SK-N-SH treated with all-trans-retinoic acid at 6 μM for 48 hours (cell line): ENCODE results near the gene LRP8.

Experiments
- ATAC-seq: fragments of 200-7000 bp; cut with Tn5 transposase; 3 replicates; pipeline ENCODE4 v1.9.1; 2020; ENCODE audit warnings: mild to moderate bottlenecking, moderate library complexity
- ARNTL ChIP-seq: fragments of 450-650 bp; formaldehyde crosslinking; IDR thresholded peaks from 2 replicates; pipeline ENCODE4 v1.5.0; 2020; ENCODE audit warnings: low read depth, mild to moderate bottlenecking, moderate library complexity, borderline replicate concordance
- CSDC2 ChIP-seq: fragments of 250-450 bp; sonication (Bioruptor Pico); IDR thresholded peaks from 2 replicates; pipeline ENCODE4 v1.5.0; 2020; ENCODE audit warnings: mild to moderate bottlenecking, moderate library complexity
- ESRRG ChIP-seq: fragments of 250-450 bp; sonication (Bioruptor Pico); IDR thresholded peaks from 2 replicates; pipeline ENCODE4 v1.6.1; 2021; ENCODE audit warnings: mild to moderate bottlenecking
- GLIS3 ChIP-seq: fragments of 250-450 bp; sonication (Bioruptor Pico); IDR thresholded peaks from 2 replicates; pipeline ENCODE4 v1.5.0; 2020; ENCODE audit warnings: mild to moderate bottlenecking, moderate library complexity
- ISL1 ChIP-seq: fragments of 250-450 bp; sonication (Bioruptor Pico); IDR thresholded peaks from 2 replicates; pipeline ENCODE4 v2.1.2; 2022; ENCODE audit warnings: mild to moderate bottlenecking, moderate library complexity
- OSR1 ChIP-seq: fragments of 250-450 bp; sonication (Bioruptor Pico); IDR thresholded peaks from 2 replicates; pipeline ENCODE4 v1.8.0; 2022; ENCODE audit warnings: moderate library complexity, mild to moderate bottlenecking, inconsistent platforms
- PPARA ChIP-seq: fragments of 250-450 bp; sonication (Bioruptor Pico); IDR thresholded peaks from 2 replicates; pipeline ENCODE4 v1.5.0; 2020; ENCODE audit warnings: mild to moderate bottlenecking, borderline replicate concordance
- RARB ChIP-seq: fragments of 250-450 bp; sonication (Bioruptor Pico); IDR thresholded peaks from 2 replicates; pipeline ENCODE4 v1.8.0; 2021; ENCODE audit warnings: mild to moderate bottlenecking, moderate library complexity
- SNAI2 ChIP-seq: fragments of 250-450 bp; sonication (Bioruptor Pico); IDR thresholded peaks from 2 replicates; pipeline ENCODE4 v1.5.0; 2020; ENCODE audit warnings: mild to moderate bottlenecking, moderate library complexity
- TOX ChIP-seq: fragments of 250-450 bp; sonication (Bioruptor Pico); IDR thresholded peaks from 2 replicates; pipeline ENCODE4 v1.8.0; 2021; ENCODE audit warnings: mild to moderate bottlenecking, moderate library complexity, borderline replicate concordance
- ZFP3 ChIP-seq: fragments of 250-450 bp; sonication (Bioruptor Pico); IDR thresholded peaks from 2 replicates; pipeline ENCODE4 v1.5.0; 2020; ENCODE audit warnings: mild to moderate bottlenecking, moderate library complexity
- ZNF70 ChIP-seq: fragments of 450-650 bp; formaldehyde crosslinking; IDR thresholded peaks from 2 replicates; pipeline ENCODE4 v1.5.0; 2020; ENCODE audit warnings: mild to moderate bottlenecking, moderate library complexity
- ZNF8 ChIP-seq: fragments of 450-650 bp; formaldehyde crosslinking; IDR thresholded peaks from 2 replicates; pipeline ENCODE4 v1.5.0; 2020; ENCODE audit warnings: mild to moderate bottlenecking, moderate library complexity
- TF ChIP-seq, protein P1 (sequence below): fragments of 250-450 bp; sonication (Bioruptor Pico); IDR thresholded peaks from 2 replicates; pipeline ENCODE4 v1.8.0; 2021; ENCODE audit warnings: low read depth, mild to moderate bottlenecking, moderate library complexity, borderline replicate concordance
- TF ChIP-seq, protein P2 (sequence below): fragments of 250-450 bp; sonication (Bioruptor Pico); IDR thresholded peaks from 2 replicates; pipeline ENCODE4 v1.5.1; 2020; ENCODE audit warnings: low read depth, mild to moderate bottlenecking, moderate library complexity
- TF ChIP-seq, protein P3 (sequence below): fragments of 250-450 bp; sonication (Bioruptor Pico); IDR thresholded peaks from 2 replicates; pipeline ENCODE4 v1.8.0; 2020; ENCODE audit warnings: mild to moderate bottlenecking, moderate library complexity, borderline replicate concordance
- TF ChIP-seq, protein P4 (sequence below): fragments of 250-450 bp; sonication (Bioruptor Pico); IDR thresholded peaks from 2 replicates; pipeline ENCODE4 v1.5.1; 2021; ENCODE audit warnings: mild to moderate bottlenecking, moderate library complexity

The LRP8 gene

DNA sequence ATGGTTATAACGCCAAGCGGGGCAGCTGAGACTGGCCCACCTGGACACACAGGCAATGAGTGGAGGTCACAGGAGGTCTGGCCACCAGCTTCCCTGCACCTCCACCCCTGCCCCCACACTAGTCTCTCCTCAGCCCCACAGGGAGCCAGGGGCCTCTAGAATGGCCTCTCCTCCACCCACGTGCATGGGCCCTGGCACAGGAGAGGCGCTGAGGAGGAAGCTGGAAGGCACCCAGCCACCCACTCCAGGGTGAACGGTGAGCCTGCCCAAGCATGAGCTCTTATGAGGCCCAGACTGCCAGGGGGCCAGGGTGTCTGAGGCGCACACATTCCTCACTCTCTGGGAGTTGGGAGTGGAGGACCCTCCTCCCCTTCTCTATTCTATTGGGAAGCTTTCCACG, 22.2 kb downstream of the LRP8 start (continued):
- TF ChIP-seq PPARA (no peak), OSR1 (CRISPR knock-in tag) (no peak), RARB (CRISPR knock-in tag) (no peak)
- TF ChIP-seq, protein P1, sequence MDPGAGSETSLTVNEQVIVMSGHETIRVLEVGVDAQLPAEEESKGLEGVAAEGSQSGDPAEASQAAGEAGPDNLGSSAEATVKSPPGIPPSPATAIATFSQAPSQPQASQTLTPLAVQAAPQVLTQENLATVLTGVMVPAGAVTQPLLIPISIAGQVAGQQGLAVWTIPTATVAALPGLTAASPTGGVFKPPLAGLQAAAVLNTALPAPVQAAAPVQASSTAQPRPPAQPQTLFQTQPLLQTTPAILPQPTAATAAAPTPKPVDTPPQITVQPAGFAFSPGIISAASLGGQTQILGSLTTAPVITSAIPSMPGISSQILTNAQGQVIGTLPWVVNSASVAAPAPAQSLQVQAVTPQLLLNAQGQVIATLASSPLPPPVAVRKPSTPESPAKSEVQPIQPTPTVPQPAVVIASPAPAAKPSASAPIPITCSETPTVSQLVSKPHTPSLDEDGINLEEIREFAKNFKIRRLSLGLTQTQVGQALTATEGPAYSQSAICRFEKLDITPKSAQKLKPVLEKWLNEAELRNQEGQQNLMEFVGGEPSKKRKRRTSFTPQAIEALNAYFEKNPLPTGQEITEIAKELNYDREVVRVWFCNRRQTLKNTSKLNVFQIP = no peak
- TF ChIP-seq, protein P2, sequence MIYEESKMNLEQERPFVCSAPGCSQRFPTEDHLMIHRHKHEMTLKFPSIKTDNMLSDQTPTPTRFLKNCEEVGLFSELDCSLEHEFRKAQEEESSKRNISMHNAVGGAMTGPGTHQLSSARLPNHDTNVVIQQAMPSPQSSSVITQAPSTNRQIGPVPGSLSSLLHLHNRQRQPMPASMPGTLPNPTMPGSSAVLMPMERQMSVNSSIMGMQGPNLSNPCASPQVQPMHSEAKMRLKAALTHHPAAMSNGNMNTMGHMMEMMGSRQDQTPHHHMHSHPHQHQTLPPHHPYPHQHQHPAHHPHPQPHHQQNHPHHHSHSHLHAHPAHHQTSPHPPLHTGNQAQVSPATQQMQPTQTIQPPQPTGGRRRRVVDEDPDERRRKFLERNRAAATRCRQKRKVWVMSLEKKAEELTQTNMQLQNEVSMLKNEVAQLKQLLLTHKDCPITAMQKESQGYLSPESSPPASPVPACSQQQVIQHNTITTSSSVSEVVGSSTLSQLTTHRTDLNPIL (CRISPR knock-in tag) = no peak

DNA sequence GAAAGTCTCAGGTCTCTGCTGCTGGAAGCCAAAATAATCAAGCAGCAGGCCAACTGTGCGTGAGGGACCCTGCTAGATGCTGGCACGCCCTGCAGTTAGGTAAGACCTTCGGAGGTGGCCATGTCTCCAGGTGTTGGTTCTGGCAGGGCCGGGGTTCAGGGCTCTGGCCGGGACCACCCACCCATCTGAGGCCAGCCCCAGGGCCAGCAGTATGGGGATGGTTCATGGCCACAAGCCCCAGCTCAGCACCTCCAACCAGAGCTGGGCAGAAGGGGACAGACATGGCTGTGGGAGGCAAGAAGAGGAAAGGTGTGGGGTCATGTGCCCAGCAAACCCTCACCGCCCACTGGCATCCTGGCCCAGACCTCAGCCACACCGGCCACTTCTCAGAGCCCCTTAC, 23.3 kb downstream of the LRP8 start:
- ATAC-seq = no peak
- TF ChIP-seq, protein P2 (CRISPR knock-in tag) = no peak
- TF ChIP-seq TOX (CRISPR knock-in tag) (no peak), ARNTL (CRISPR knock-in tag) (no peak), ZNF70 (CRISPR knock-in tag) (no peak), RARB (CRISPR knock-in tag) (no peak), CSDC2 (no peak), ZFP3 (CRISPR knock-in tag) (no peak)
- TF ChIP-seq, protein P1 = no peak
- TF ChIP-seq, protein P3, sequence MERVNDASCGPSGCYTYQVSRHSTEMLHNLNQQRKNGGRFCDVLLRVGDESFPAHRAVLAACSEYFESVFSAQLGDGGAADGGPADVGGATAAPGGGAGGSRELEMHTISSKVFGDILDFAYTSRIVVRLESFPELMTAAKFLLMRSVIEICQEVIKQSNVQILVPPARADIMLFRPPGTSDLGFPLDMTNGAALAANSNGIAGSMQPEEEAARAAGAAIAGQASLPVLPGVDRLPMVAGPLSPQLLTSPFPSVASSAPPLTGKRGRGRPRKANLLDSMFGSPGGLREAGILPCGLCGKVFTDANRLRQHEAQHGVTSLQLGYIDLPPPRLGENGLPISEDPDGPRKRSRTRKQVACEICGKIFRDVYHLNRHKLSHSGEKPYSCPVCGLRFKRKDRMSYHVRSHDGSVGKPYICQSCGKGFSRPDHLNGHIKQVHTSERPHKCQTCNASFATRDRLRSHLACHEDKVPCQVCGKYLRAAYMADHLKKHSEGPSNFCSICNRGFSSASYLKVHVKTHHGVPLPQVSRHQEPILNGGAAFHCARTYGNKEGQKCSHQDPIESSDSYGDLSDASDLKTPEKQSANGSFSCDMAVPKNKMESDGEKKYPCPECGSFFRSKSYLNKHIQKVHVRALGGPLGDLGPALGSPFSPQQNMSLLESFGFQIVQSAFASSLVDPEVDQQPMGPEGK (CRISPR knock-in tag) = no peak

DNA sequence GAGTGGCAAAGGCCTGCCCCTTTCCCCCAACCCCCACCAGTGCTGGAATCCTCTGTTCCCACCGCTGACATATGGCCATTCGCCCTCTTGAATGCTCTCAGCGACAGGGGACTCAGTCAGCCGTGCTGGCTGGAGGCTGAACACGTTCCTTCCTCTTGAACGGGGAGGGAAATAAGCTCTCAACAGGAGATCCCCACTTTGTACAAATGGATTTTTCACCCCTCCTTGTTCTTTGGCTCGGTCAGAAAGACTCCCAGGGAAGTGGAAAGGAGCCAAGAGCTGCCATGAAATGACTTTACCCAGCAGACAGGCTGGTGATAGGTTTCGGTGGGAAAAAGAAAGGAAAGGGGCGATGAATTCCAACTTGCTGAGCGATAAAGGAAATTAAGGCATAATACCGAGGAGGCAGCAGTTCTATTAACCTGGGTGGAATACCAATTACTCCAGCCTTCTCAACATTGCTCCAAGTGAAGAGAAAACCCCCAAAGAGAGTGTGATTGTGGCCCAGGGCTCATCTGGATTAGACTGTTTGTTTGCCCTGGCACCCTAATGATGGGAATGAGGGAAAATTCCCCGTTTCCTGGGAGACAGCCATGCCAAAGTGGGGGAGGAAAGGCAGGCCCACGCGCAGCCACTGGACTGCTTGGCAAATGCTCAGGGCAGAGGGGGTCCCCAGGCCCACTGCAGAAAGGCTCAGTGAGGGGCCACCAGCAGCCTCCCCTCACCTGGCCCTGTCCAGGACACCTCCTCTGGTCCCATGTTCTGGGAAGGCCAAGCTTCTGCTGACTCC, 23.9 kb downstream of the LRP8 start:
- peak; percentile 38 for ATAC-seq
- peak; percentile 86; the same call in 1 of the 2 replicates for TF ChIP-seq ZFP3 (CRISPR knock-in tag)
- no peak for TF ChIP-seq ESRRG (CRISPR knock-in tag)
- TF ChIP-seq, all 23 proteins: peak for 1

DNA sequence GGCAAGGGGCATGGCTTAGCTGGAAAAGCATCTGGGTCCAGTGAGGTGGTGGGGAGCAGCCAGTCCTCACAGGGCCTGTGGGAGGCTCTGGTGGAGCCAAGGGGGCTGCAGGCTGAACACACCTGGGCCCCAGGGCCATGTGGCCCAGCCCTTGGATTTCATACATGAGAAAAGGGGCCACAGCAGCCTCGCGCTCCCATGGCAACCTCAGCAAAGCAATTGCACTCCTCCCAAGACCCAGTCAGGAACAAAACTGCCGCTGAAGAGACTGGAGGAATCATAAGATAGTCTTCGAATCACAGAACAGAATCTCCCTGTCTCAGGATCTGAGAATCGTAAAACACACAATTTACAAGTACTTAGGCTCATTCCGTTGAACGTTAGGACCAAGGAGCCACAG, 24.6 kb downstream of the LRP8 start:
- ATAC-seq = no peak
- TF ChIP-seq GLIS3 (CRISPR knock-in tag) = no peak
- TF ChIP-seq ZNF8 = no peak
- TF ChIP-seq, protein P4, sequence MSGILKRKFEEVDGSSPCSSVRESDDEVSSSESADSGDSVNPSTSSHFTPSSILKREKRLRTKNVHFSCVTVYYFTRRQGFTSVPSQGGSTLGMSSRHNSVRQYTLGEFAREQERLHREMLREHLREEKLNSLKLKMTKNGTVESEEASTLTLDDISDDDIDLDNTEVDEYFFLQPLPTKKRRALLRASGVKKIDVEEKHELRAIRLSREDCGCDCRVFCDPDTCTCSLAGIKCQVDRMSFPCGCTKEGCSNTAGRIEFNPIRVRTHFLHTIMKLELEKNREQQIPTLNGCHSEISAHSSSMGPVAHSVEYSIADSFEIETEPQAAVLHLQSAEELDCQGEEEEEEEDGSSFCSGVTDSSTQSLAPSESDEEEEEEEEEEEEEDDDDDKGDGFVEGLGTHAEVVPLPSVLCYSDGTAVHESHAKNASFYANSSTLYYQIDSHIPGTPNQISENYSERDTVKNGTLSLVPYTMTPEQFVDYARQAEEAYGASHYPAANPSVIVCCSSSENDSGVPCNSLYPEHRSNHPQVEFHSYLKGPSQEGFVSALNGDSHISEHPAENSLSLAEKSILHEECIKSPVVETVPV (CRISPR knock-in tag) = no peak
- TF ChIP-seq SNAI2 (CRISPR knock-in tag) = no peak
- TF ChIP-seq ZNF70 (CRISPR knock-in tag) = no peak
- TF ChIP-seq ISL1 (CRISPR knock-in tag) = no peak
